Measurements from ENCODE around the gene GPR161. TPM values are rescaled to one million over a fixed set of nuclear protein-coding genes. Genes with fewer than 3 reads are reported as not detected.
"Not testable (repeated sequence)": the region's sequence is repeated elsewhere in the genome, so short reads cannot be mapped to it uniquely, and the experiment has no call there.

GPR161 gene
- polyA plus RNA-seq (2012; ENCODE audit: missing spikeins), result 0.25 TPM

DNA sequence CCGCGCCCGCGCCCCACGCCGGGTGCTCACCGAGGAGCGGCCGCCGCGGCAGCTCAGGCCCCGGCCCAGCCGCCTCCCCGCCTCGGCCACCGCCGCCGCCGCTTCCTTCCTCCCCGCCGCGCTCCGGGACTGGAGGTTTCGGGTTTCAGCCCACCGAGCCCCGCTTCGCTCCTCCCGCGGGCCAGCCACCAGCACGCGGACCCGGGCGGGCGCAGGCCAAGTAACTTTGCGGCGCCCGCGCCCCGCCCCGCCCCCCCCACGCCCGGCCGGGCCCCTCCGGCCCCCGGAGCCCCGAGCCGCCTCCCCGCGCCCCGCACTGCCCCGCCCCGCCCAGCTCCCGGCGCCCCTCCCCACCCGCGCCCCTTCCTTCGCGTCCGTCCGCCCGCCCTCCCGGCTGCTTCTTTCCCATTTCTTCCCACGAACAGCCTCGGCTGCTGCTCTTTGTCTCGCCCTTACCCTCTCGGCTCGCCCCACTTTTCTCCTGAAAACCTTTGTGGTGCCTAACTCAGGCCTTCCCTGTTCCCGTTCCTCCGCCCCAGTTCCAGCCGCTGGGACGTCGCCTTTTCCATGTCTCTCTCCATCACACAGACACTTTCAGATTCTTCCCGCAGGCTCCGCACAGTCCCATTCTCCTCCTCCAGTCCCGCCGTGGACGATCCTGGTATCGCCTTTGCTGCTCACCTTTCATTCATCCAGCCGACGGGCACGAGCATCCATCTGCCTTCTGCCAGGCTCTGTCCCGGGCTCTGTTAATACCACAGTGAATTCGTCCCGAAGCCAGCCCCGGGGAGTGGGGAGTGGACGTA, at the start of gene GPR161:
Gene GPR161, minus strand, starts transcription at position 222 of the 806 bp plus-strand sequence. CDS start 32,080 bp downstream, outside the sequence.
- no peak for FAIRE-seq
- TF ChIP-seq TAF1 (IDR thresholded peaks at IDR 0.05; ENCODE audit: borderline replicate concordance, low read depth, low read length), result no peak
- no peak for TF ChIP-seq POLR2AphosphoS5 (IDR thresholded peaks at IDR 0.05; ENCODE audit: low read depth, low read length)
- no peak for TF ChIP-seq POLR2A (IDR thresholded peaks at IDR 0.05; ENCODE audit: low read depth, low read length)
- peak; percentile 23 for DNase-seq (ENCODE audit: insufficient read length)

GRCh38 chr1:168181063-168181720, 44.5 kb upstream of the GPR161 start:
- FAIRE-seq; DNase-seq (ENCODE audit: insufficient read length): not testable (repeated sequence)

GRCh38 chr1:168180148-168180524, 43.4 kb upstream of the GPR161 start:
- FAIRE-seq, result no peak
- TF ChIP-seq POLR2AphosphoS5 (IDR thresholded peaks at IDR 0.05; ENCODE audit: low read depth, low read length) (no peak), POLR2A (IDR thresholded peaks at IDR 0.05; ENCODE audit: low read depth, low read length) (no peak), TAF1 (IDR thresholded peaks at IDR 0.05; ENCODE audit: borderline replicate concordance, low read depth, low read length) (no peak)
- no peak for DNase-seq (ENCODE audit: insufficient read length)

DNA sequence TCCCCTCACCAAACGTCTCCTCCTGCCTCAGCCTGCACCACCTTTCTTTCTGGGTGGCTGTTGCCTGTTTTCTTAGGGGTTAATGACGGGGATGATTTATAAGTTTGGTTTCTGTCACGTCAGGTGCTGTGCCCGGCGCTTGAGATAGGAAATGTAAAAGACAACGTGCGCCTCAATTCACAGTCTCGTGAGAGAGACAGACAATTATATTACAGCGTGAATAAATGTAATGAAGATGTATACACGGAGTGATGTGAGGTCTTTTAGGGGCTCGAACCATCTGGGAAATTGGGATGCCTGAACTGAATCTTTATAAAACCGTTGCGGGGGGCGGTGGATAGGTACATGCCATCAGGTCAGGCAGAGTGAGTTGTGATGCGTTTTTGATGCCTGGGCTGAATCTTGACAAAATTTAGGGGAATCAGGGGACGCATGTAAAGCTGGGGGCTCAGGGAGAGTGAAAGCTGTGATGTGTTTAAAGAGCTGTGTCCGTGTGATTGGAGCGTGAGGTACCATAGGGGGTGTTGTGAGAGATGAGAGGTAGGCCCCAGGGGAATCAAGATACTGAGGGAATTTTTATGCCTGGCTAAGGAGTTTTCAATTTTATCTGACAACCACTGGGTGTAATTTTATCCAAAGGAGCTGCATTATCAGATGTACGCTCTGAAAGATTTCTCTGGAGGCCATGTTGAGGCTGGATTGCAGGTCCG, 42.9 kb upstream of the GPR161 start:
- no peak for DNase-seq (ENCODE audit: insufficient read length)
- TF ChIP-seq POLR2AphosphoS5 (IDR thresholded peaks at IDR 0.05; ENCODE audit: low read depth, low read length) (no peak; the same call in none of the 2 replicates), TAF1 (IDR thresholded peaks at IDR 0.05; ENCODE audit: borderline replicate concordance, low read depth, low read length) (0 out of 2 replicates have a peak, but pooled peaks have one; percentile 20), POLR2A (IDR thresholded peaks at IDR 0.05; ENCODE audit: low read depth, low read length) (no peak)
- FAIRE-seq, result no peak

GRCh38 chr1:168178638-168179437, 42.1 kb upstream of the GPR161 start, which contains the start of gene TIPRL:
TIPRL (plus strand) TSS chr1:168178962; CDS start chr1:168179078, 116 bp downstream.
- TF ChIP-seq POLR2A (IDR thresholded peaks at IDR 0.05; ENCODE audit: low read depth, low read length) (peak; percentile 62), POLR2AphosphoS5 (IDR thresholded peaks at IDR 0.05; ENCODE audit: low read depth, low read length) (peak; percentile 69; the same call in 1 of the 2 replicates), TAF1 (IDR thresholded peaks at IDR 0.05; ENCODE audit: borderline replicate concordance, low read depth, low read length) (no peak)
- FAIRE-seq (peak; percentile 96), DNase-seq (ENCODE audit: insufficient read length) (peak; percentile 80)

DNA sequence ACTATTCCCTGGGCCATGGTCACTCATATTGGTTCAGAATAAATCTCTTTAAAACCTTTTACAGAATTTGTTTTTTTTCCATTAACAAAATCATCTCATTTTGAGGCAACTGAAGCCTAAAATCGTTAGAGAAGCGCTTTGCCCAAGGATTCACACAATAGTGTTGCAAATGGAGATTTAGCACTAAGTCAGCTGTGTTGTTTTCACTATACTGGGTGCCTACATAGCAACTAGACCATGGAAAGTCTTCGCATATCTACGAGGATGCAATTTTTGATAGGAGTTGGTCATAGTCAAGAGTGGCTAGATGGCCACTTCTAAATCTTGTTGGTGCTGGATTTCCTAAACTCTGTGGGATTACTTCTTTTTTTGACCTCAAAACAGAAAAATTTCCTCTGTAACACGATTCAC, 41.5 kb upstream of the GPR161 start:
- FAIRE-seq (no peak), DNase-seq (ENCODE audit: insufficient read length) (no peak)
- TF ChIP-seq TAF1 (IDR thresholded peaks at IDR 0.05; ENCODE audit: borderline replicate concordance, low read depth, low read length) (no peak), POLR2AphosphoS5 (IDR thresholded peaks at IDR 0.05; ENCODE audit: low read depth, low read length) (no peak), POLR2A (IDR thresholded peaks at IDR 0.05; ENCODE audit: low read depth, low read length) (no peak)

DNA sequence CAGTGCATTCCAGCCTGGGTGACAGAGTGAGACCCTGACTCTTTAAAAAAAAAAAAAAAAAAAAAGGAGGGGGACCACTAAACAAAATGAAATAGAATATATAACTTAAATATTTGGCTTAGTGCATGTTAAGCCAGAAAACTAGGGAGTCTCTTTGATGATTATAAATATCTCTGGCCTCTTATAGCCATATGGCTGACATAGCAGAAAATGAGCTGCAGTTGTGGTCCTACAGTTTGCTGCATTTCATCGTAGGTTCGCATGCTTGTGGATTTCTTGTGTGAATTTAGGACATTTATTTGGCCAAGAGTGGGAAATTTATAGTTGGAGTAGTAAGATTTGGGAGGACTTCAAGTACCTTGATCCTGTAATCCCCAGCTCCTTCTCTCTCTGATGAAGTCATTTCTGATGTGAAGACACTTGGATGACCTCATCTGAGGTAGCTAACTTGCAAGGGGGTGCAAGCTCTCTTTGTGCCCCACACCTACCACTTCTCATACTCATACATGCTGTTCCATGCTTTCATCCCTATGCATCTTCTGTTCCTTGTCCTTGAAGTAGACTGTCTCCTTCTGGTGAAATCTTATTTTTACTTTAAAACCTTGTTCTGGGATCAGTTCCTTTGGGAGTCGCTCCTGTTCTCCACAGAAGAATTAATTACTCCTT, 35.7 kb upstream of the GPR161 start:
- TF ChIP-seq POLR2A (IDR thresholded peaks at IDR 0.05; ENCODE audit: low read depth, low read length) (no peak), POLR2AphosphoS5 (IDR thresholded peaks at IDR 0.05; ENCODE audit: low read depth, low read length) (no peak), TAF1 (IDR thresholded peaks at IDR 0.05; ENCODE audit: borderline replicate concordance, low read depth, low read length) (no peak)
- no peak for FAIRE-seq
- no peak for DNase-seq (ENCODE audit: insufficient read length)

- DNase-seq (ENCODE audit: insufficient read length), result no peak
- no peak for TF ChIP-seq POLR2A (IDR thresholded peaks at IDR 0.05; ENCODE audit: low read depth, low read length)
- TF ChIP-seq TAF1 (IDR thresholded peaks at IDR 0.05; ENCODE audit: borderline replicate concordance, low read depth, low read length), result no peak
- TF ChIP-seq POLR2AphosphoS5 (IDR thresholded peaks at IDR 0.05; ENCODE audit: low read depth, low read length), result no peak
- no peak for FAIRE-seq
Measured at GRCh38 chr1:168170564-168171508, 34.1 kb upstream of the GPR161 start.

GRCh38 chr1:168167806-168168205, 31.1 kb upstream of the GPR161 start:
- TF ChIP-seq TAF1 (IDR thresholded peaks at IDR 0.05; ENCODE audit: borderline replicate concordance, low read depth, low read length) (no peak), POLR2A (IDR thresholded peaks at IDR 0.05; ENCODE audit: low read depth, low read length) (no peak), POLR2AphosphoS5 (IDR thresholded peaks at IDR 0.05; ENCODE audit: low read depth, low read length) (no peak)
- FAIRE-seq (no peak), DNase-seq (ENCODE audit: insufficient read length) (no peak)
